Common myeloid progenitor, CD34-positive (primary cell): Measurements from ENCODE around the gene CAGE1.
"Not testable (repeated sequence)": the region's sequence is repeated elsewhere in the genome, so short reads cannot be mapped to it uniquely, and the experiment has no call there.

Experiments used
- CTCF ChIA-PET: fragments of 350-600 bp; sonication (Branson Sonifier 250); formaldehyde crosslinking; loops from one replicate; lab custom pipeline; 2021; ENCODE audit warnings: antibody characterized with exemption; lab: Charles Lee
- POLR2A ChIA-PET: fragments of 350-600 bp; sonication (Branson Sonifier 250); formaldehyde crosslinking; loops from one replicate; lab custom pipeline; 2021; ENCODE audit warnings: antibody characterized with exemption; lab: Charles Lee
- DNase-seq, 3 donors: peaks; one replicate each; pipeline versions ENCODE4 v3.0.0 to v3.0.0-alpha.2; 2013
- H3K27ac ChIP-seq, 2 experiments: 1 replicate in 1 of 2; 2 replicates in 1 of 2; pipeline ENCODE4 v1.7.0; 2013; ENCODE audit warnings: inconsistent platforms in 2 of 2, low read length in 2 of 2, mild to moderate bottlenecking in 2 of 2, low read depth in 1 of 2, moderate library complexity in 1 of 2; ENCODE audit not compliant: severe bottlenecking in 2 of 2, insufficient read depth in 1 of 2, poor library complexity in 1 of 2
- H3K27me3 ChIP-seq, 5 experiments: replicated peaks in 2 of 5; 1 replicate in 3 of 5; 2 replicates in 2 of 5; pipeline versions ENCODE4 v1.6.1 to v1.7.0; 2013; ENCODE audit warnings: low read length in 4 of 5, mild to moderate bottlenecking in 2 of 5, moderate library complexity in 2 of 5, inconsistent platforms in 1 of 5; ENCODE audit not compliant: insufficient read depth in 5 of 5, control insufficient read depth in 4 of 5
- H3K36me3 ChIP-seq, 4 experiments: 1 replicate in 2 of 4; 2 replicates in 2 of 4; pipeline versions ENCODE4 v1.6.1 to v1.7.0; 2013; ENCODE audit warnings: low read length in 3 of 4, control low read depth in 1 of 4, mild to moderate bottlenecking in 1 of 4; ENCODE audit not compliant: control insufficient read depth in 4 of 4, insufficient read depth in 4 of 4
- H3K4me1 ChIP-seq, 4 experiments: 1 replicate in 3 of 4; 2 replicates in 1 of 4; pipeline versions ENCODE4 v1.6.1 to v1.7.1; 2013; ENCODE audit warnings: low read length in 3 of 4, mild to moderate bottlenecking in 3 of 4, control low read depth in 1 of 4, inconsistent platforms in 1 of 4, moderate library complexity in 1 of 4; ENCODE audit not compliant: control insufficient read depth in 4 of 4, insufficient read depth in 4 of 4; ENCODE audit errors: control extremely low read depth in 1 of 4
- H3K4me3 ChIP-seq, 7 experiments: 1 replicate in 4 of 7; 2 replicates in 3 of 7; pipeline versions ENCODE4 v1.5.1 to v1.7.0; 2013; ENCODE audit warnings: mild to moderate bottlenecking in 7 of 7, low read length in 6 of 7, moderate library complexity in 6 of 7, inconsistent platforms in 2 of 7, low read depth in 2 of 7, control low read depth in 1 of 7; ENCODE audit not compliant: insufficient read depth in 4 of 7, control insufficient read depth in 1 of 7; ENCODE audit errors: extremely low read depth in 1 of 7
- H3K9me3 ChIP-seq, 5 experiments: 1 replicate in 4 of 5; 2 replicates in 1 of 5; pipeline versions ENCODE4 v1.6.1 to v1.7.1; 2013; ENCODE audit warnings: low read length in 4 of 5, mild to moderate bottlenecking in 2 of 5, inconsistent platforms in 1 of 5, low read depth in 1 of 5, moderate library complexity in 1 of 5; ENCODE audit not compliant: control insufficient read depth in 4 of 5, insufficient read depth in 2 of 5; ENCODE audit errors: control extremely low read depth in 1 of 5
- WGBS: methylation state at CpG from one replicate; pipeline ENCODE4 v1.1.5; 2013; ENCODE audit not compliant: insufficient coverage; 5-methylcytosine and 5-hydroxymethylcytosine counted together

The CAGE1 gene

GRCh38 chr6:7319406-7319805 is 70.1 kb downstream of the CAGE1 start:
- H3K9me3 ChIP-seq, H3K36me3 ChIP-seq, H3K27ac ChIP-seq, POLR2A ChIA-PET, DNase-seq, H3K4me3 ChIP-seq, H3K27me3 ChIP-seq: not testable (repeated sequence)
- 92% methylated on average over 2 of the region's 2 CpGs for WGBS
- peaks cover 11 to 23% (median 21%) of the 10 kb centered on the region in 4 experiments for H3K4me1 ChIP-seq
- CTCF ChIA-PET, result interaction anchor here (0.6 kb wide), 1 partner anchor 686 kb away, joined by 3 read pairs; no protein-coding TSS in a partner anchor

GRCh38 chr6:7317538-7317937 is 72.0 kb downstream of the CAGE1 start:
- H3K4me1 ChIP-seq, result peaks cover 17 to 35% (median 31%) of the 10 kb centered on the region in 4 experiments
- H3K27ac ChIP-seq, result no peak overlapping the region
- CTCF ChIA-PET, result interaction anchor here (1.2 to 2.0 kb wide), 2 partner anchors 18 to 74 kb away, joined by 3 to 5 read pairs; no protein-coding TSS in a partner anchor
- H3K4me3 ChIP-seq, result no peak overlapping the region
- no peaks in the 10 kb centered on the region for H3K9me3 ChIP-seq
- H3K36me3 ChIP-seq, result no peaks in the 10 kb centered on the region
- DNase-seq, result no peak
- no peaks in the 10 kb centered on the region for H3K27me3 ChIP-seq
- WGBS, result 100% methylated on average over 5 of the region's 9 CpGs
- POLR2A ChIA-PET, result no interaction called here

- H3K27ac ChIP-seq, result no peak overlapping the region
- no peak for DNase-seq
- ChIA-PET CTCF (interaction anchor here (1.2 to 2.0 kb wide), 8 partner anchors 7 to 74 kb away, joined by 3 to 5 read pairs (median 4); no protein-coding TSS in a partner anchor), POLR2A (interaction anchor here (0.8 kb wide), 1 partner anchor 8 kb away, joined by 3 read pairs; no protein-coding TSS in a partner anchor)
- peaks cover 17 to 42% (median 36%) of the 10 kb centered on the region in 4 experiments for H3K4me1 ChIP-seq
- 97% methylated on average over 36 of the region's 41 CpGs for WGBS
- no peaks in the 10 kb centered on the region for H3K27me3 ChIP-seq
- H3K4me3 ChIP-seq, result no peak overlapping the region
- no peaks in the 10 kb centered on the region for H3K36me3 ChIP-seq
- H3K9me3 ChIP-seq, result no peaks in the 10 kb centered on the region
These were observed 72.6 kb downstream of the CAGE1 start for GRCh38 chr6:7316658-7317533.

- H3K4me3 ChIP-seq, result peak overlapping the region in 1 of 7 experiments; percentile 2
- H3K27ac ChIP-seq, result no peak overlapping the region
- H3K4me1 ChIP-seq, result peaks cover 23 to 44% (median 43%) of the 10 kb centered on the region in 4 experiments
- ChIA-PET CTCF (interaction anchor here (0.7 to 2.4 kb wide), 13 partner anchors 8 to 66 kb away, joined by 3 to 9 read pairs (median 4); no protein-coding TSS in a partner anchor), POLR2A (interaction anchor here (0.8 kb wide), 1 partner anchor 9 kb away, joined by 3 read pairs; no protein-coding TSS in a partner anchor)
- no peaks in the 10 kb centered on the region for H3K27me3 ChIP-seq
- DNase-seq, result peak in 2 of 3 donors; percentile 51 to 62
- H3K9me3 ChIP-seq, result no peaks in the 10 kb centered on the region
- no peaks in the 10 kb centered on the region for H3K36me3 ChIP-seq
- 25% methylated on average over 6 of the region's 6 CpGs for WGBS
These were observed 73.6 kb downstream of the CAGE1 start for GRCh38 chr6:7315948-7316365.

GRCh38 chr6:7315087-7315947 is 74.2 kb downstream of the CAGE1 start:
- H3K9me3 ChIP-seq, DNase-seq, H3K36me3 ChIP-seq, POLR2A ChIA-PET, H3K27me3 ChIP-seq, H3K27ac ChIP-seq: not testable (repeated sequence)
- CTCF ChIA-PET, result interaction anchor here (0.7 to 2.6 kb wide), 16 partner anchors 9 to 74 kb away, joined by 3 to 9 read pairs (median 4); partner anchors contain the start of genes CAGE1 and RIOK1
- Histone ChIP-seq H3K4me3 (peak overlapping the region in 1 of 7 experiments; percentile 4), H3K4me1 (peaks cover 25 to 45% (median 44%) of the 10 kb centered on the region in 4 experiments)
- 82% methylated on average over 32 of the region's 34 CpGs for WGBS

GRCh38 chr6:7314414-7314813 is 75.1 kb downstream of the CAGE1 start:
- 82% methylated on average over 7 of the region's 7 CpGs for WGBS
- ChIA-PET CTCF (interaction anchor here (0.7 to 2.6 kb wide), 5 partner anchors 10 to 75 kb away, joined by 3 to 9 read pairs (median 4); partner anchors contain the start of genes CAGE1 and RIOK1), POLR2A (interaction anchor here (1.7 kb wide), 1 partner anchor 75 kb away, joined by 5 read pairs; the partner anchor contains the start of genes CAGE1 and RIOK1)

More at GRCh38 chr6:7314414-7314813, 75.1 kb downstream of the CAGE1 start:
- no peak overlapping the region for H3K4me3 ChIP-seq
- peaks cover 0 to 1% (median 0%) of the 10 kb centered on the region in 5 experiments for H3K9me3 ChIP-seq
- peaks cover 25 to 45% (median 44%) of the 10 kb centered on the region in 4 experiments for H3K4me1 ChIP-seq
- H3K27me3 ChIP-seq, result no peaks in the 10 kb centered on the region
- H3K36me3 ChIP-seq, result peaks cover 0 to 9% (median 4%) of the 10 kb centered on the region in 4 experiments
- DNase-seq, result no peak
- H3K27ac ChIP-seq, result no peak overlapping the region
